ENCODE measurements around the gene LAMA1. TPM values are rescaled to one million over a fixed set of nuclear protein-coding genes. Genes with fewer than 3 reads are reported as not detected.

Gene LAMA1
- total RNA-seq, 3 donors from 2014 or later = 2.7 to 20.8 (median 6.1) TPM

DNA sequence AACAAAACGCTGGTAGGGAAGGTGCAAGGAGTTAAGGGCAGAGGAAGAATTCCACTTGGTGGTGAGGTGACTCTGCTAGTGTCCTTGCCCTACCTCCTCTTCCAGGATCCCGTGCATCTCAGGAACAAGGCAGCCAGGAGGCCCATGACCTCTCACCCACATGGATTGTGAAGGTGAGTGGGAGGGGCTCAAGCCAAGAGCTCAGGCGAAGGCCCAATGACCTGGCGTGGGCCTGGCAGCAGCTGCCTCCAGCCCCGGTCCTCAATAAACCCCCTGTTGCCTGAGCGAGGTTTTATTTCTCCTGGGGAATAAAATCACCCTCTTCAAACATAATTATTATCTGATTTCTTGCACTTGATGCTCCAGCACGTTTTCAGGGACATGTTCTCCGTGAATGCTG, 28.2 kb downstream of the LAMA1 start:
- ATAC-seq (no peak), DNase-seq (no peak)
- TF ChIP-seq, protein P1, sequence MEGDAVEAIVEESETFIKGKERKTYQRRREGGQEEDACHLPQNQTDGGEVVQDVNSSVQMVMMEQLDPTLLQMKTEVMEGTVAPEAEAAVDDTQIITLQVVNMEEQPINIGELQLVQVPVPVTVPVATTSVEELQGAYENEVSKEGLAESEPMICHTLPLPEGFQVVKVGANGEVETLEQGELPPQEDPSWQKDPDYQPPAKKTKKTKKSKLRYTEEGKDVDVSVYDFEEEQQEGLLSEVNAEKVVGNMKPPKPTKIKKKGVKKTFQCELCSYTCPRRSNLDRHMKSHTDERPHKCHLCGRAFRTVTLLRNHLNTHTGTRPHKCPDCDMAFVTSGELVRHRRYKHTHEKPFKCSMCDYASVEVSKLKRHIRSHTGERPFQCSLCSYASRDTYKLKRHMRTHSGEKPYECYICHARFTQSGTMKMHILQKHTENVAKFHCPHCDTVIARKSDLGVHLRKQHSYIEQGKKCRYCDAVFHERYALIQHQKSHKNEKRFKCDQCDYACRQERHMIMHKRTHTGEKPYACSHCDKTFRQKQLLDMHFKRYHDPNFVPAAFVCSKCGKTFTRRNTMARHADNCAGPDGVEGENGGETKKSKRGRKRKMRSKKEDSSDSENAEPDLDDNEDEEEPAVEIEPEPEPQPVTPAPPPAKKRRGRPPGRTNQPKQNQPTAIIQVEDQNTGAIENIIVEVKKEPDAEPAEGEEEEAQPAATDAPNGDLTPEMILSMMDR (IDR thresholded peaks at IDR 0.05) = no peak
- no peaks in the 10 kb centered on the region for H3K9me3 ChIP-seq
- H3K4me3 ChIP-seq = no peak overlapping the region
- intact Hi-C loops (cut with DNase I, micrococcal nuclease) = no loop called here
- no peaks in the 10 kb centered on the region for H3K36me3 ChIP-seq (ENCODE audit: low read depth)
- no peaks in the 10 kb centered on the region for H3K4me1 ChIP-seq (ENCODE audit: low read depth)

DNA sequence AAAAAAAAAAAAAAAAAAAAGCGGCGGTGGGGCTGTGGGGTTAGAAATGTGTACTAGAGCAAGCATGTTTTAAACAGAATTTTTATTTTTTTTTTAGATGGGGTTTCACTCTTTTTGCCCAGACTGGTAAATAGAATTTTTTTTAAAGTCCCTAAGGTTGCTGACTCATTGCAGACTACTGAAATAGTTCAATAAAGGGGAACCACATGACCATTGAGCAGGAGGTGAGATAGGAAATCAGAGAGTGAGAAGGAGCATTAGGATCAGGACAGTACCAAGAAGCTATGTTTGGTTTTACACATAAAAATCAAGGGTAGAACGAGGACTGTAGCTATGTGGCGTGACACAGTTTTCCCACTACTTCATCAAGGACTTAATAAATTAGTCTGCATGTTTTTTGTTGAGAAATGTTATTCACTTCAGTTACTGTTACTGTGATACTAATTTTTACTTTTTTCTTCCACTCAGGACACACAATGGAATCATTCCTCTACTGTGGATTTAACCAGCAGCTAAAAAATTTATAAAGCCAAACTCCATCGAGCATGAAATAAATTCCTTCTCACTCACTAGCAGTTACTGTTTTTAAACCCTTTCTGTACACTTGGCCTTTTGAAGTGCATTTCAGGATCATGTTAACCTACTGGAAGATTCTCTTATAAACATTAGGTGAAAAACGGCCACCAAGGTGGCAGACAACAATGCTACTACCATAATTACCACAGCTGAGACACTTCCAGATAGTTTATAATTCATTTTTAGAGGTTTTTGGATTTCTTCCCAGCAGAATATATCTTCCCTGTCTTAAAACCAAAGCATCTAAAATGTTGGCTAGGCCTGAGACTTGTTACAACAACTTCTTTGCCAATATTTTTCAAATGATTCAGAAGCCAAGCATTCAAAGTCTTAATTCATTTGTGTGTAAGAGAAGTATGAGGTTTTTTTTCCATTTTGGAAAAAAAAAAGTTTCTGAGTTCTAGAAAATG, 33.2 kb downstream of the LAMA1 start:
- DNase-seq (no peak), ATAC-seq (no peak)
- TF ChIP-seq, protein P1 (IDR thresholded peaks at IDR 0.05) = no peak
- Histone ChIP-seq H3K9me3 (no peaks in the 10 kb centered on the region), H3K4me1 (ENCODE audit: low read depth) (no peaks in the 10 kb centered on the region), H3K36me3 (ENCODE audit: low read depth) (no peaks in the 10 kb centered on the region), H3K4me3 (no peak overlapping the region)
- intact Hi-C loops (cut with DNase I, micrococcal nuclease) = no loop called here

DNA sequence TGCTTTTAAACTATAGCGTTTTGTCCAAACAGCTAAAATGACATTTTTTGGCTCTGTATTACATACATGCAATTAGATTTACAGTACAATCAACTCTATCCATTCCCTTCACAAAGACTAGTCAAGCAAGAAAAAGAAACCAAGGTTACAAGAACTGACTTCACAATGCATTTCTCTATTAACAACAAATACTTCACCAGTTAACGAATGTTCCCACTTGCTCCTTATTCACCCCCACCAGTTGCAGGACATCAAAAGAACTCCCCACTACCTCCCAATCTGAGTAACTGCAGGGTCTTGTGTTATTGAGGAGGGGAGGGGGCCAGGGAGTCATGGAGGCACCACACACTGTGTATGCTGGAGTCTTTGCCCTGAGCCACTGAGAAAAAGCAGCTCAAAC, 34.9 kb downstream of the LAMA1 start:
- no peak for DNase-seq
- intact Hi-C loops (cut with DNase I, micrococcal nuclease) = no loop called here
- no peaks in the 10 kb centered on the region for H3K9me3 ChIP-seq
- TF ChIP-seq, protein P1 (IDR thresholded peaks at IDR 0.05) = no peak
- H3K36me3 ChIP-seq (ENCODE audit: low read depth) = no peaks in the 10 kb centered on the region
- no peak overlapping the region for H3K4me3 ChIP-seq
- no peaks in the 10 kb centered on the region for H3K4me1 ChIP-seq (ENCODE audit: low read depth)
- no peak for ATAC-seq

DNA sequence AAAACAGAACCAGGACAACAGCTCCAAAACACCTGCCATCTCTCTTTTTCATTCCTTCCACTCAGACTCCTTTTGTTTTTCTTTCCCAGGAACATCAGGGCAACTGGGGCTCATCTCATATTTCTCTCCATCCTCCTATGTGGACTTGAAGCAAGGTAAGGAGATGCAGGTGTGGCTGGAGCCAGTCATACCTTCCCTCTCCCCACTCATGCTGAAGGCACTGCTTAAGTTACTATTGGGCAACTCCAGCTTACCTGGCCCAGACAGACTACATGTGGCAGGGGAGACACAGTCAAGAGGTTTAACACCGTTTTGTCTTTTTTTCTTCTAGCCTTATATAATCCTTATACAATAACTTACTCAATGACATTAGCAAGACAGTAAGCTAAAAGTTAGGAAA, 38.4 kb downstream of the LAMA1 start:
- DNase-seq (no peak), ATAC-seq (no peak)
- Histone ChIP-seq H3K4me1 (ENCODE audit: low read depth) (no peaks in the 10 kb centered on the region), H3K36me3 (ENCODE audit: low read depth) (no peaks in the 10 kb centered on the region), H3K9me3 (no peaks in the 10 kb centered on the region), H3K4me3 (no peak overlapping the region)
- TF ChIP-seq, protein P1 (IDR thresholded peaks at IDR 0.05) = no peak
- intact Hi-C loops (cut with DNase I, micrococcal nuclease) = no loop called here

DNA sequence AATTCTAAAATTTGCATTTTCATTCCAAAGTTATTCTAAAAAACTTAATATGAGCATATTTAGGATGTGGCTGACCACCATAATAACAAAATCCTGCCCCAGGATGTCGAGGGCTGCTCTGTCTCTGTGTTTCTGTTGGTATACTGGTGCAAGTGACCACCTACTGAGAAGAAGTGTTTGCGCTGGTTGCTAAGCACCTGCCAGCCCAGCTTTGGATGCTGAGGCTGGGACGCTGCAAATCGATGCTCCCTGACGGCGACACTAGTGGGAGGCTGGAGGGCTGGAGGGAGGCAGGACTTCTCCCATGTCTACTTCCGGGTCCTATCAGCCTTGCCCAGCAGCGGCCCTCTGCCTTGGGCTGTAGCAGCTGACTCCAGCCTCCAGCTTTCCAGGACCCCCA, 45.0 kb downstream of the LAMA1 start:
- TF ChIP-seq, protein P1 (IDR thresholded peaks at IDR 0.05) = no peak
- no peak for DNase-seq
- H3K4me3 ChIP-seq = no peak overlapping the region
- H3K9me3 ChIP-seq = no peaks in the 10 kb centered on the region
- no peaks in the 10 kb centered on the region for H3K4me1 ChIP-seq (ENCODE audit: low read depth)
- intact Hi-C loops (cut with DNase I, micrococcal nuclease) = no loop called here
- H3K36me3 ChIP-seq (ENCODE audit: low read depth) = no peaks in the 10 kb centered on the region
- ATAC-seq = no peak
